Right renal pelvis (tissue), 4 donors: Measurements from ENCODE around the gene IFNL3. TPM values are rescaled to one million over a fixed set of nuclear protein-coding genes. Genes with fewer than 3 reads are reported as not detected.
"Not testable (repeated sequence)": the region's sequence is repeated elsewhere in the genome, so short reads cannot be mapped to it uniquely, and the experiment has no call there.

Source experiments
- DNase-seq, 4 donors: peaks; one replicate each; pipeline ENCODE4 v3.0.0-alpha.2; 2013; ENCODE audit warnings: low read depth in 4 of 4, low spot score in 3 of 4, missing footprints in 1 of 4
- polyA plus RNA-seq, 4 donors: library from polyadenylated mRNA; unstranded; fragments of 120-200 nt; gene quantifications; one replicate each; pipeline ENCODE4 v1.2.1, GENCODE V29; 2013; ENCODE audit not compliant: insufficient read length in 4 of 4

Gene IFNL3
- polyA plus RNA-seq = under 1 TPM in 1 of 4 donors, not detected in 3; 0.10 TPM

DNA sequence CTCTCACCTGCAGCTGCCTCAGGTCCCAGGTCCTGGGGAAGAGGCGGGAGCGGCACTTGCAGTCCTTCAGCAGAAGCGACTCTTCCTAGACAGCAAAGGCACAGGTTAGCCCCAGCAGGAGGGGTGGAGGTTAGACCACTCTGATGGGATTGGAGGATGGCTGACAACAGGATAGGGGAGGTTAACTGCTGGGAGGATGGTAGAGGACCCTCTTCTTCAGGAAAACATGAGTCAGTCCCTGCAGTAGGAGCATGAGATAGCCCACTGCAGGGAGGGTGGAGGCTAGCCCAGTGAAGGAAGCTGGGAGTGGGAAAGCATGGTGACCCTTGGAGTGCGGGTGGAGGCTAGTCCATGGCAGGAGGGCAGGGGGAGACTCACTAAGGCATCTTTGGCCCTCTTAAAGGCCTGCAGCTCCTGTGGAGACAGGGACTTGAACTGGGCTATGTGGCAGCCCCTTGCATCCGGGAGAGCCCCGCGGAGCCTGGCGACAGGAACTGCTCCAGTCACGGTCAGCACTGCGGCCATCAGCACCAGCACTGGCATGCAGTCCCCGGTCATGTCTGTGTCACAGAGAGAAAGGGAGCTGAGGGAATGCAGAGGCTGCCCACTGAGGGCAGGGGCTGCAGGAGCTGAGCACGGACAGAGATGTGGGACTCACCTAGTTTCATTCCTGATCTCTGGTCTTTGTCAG is at the start of gene IFNL3:
Gene IFNL3, minus strand, starts transcription at position 597 of the 691 bp plus-strand sequence. Its CDS starts 39 bp downstream, at position 558.
- not testable (repeated sequence) for DNase-seq

DNA sequence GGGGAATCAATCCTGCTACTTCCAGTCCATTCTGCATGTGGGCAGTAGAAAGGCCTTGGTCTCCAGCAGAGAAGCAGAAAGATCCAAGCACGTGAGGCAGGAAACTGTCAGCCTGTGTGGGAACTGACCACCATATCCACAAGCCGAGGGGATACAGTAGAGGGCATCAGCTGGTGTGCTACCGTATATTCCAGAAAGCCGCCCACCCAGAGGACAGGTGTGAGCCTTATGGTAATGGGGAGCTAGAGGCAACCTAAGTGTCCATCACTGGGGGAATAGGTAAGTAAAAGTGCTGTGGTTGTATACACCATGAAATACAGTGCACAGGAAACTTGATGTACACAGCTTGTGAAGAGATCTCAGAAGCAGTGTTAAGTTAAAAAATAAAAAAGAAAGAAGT is 48.6 kb upstream of the IFNL3 start:
- DNase-seq = no peak

DNA sequence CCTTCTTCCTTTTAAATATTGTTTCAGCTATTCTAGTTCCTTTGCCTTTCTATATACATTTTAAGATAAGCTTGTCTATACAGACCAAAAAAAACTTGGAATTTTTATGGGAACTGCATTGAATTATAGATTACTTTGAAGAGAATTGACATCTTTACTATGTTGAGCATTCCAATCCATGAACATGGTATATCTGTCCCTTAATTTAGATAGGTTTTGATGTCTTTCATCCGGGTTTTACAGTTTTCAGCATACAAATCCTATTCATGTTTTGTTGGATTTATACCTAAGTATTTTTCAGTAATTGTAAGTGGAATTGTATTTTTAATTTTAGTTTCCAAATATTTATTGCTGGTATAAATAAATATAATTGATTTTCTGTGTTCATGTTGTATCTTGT is 39.2 kb upstream of the IFNL3 start:
- no peak for DNase-seq

DNA sequence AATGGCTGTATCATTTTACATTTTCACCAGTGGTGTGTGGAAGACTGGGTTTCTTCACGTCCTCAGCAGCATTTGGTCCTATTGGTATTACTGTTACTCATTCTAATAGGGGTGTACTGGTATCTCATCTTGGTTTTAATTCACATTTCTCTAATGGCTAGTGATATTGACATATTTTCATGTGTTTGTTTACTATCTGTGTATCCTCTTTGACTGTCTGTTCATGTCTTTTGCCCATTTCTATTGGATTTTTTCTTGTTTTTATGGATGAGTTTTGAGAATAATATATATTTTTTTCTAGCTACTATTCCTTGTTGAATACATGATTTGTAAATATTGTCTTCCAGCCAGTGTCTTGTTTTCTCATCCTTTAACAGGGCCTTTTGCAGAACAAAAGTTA is 37.2 kb upstream of the IFNL3 start:
- DNase-seq = no peak

DNA sequence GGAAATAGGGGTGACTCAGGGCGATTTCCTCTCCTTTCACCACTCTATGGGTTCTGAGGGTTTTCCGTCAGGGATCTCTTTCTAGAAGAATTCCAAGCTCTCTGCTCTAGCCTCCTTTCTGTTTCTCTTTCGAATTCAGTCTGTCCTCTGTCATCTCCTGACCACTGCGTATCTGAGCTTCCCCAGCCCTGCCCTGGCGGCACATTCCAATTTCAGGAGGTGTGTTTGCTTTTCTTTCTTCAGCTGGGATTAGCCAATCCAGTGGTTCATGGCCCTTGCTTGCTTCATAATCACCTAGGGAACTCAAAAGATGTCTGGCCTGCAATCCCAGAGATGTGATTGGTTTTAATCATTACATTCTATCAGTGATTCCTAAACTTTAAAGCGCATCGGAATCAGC is 32.8 kb upstream of the IFNL3 start:
- no peak for DNase-seq

DNA sequence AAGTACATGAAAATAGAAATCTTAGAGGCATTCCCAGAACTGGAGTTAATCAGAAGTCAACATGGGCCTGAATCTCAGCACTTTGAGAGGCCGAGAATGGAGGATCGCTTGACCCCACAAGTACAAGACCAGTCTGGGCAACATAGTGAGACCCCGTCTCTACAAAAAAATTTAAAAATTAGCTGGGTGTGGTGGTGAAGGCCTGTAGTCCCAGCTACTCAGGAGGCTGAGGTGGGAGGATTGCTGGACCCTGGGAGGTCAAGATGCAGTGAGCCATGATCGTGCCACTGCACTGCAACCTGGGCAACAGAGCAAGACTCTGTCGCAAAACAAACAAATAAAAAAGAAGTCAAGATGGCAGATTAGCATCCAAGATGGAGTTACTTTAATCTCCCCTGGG is 31.9 kb upstream of the IFNL3 start:
- DNase-seq = no peak

DNA sequence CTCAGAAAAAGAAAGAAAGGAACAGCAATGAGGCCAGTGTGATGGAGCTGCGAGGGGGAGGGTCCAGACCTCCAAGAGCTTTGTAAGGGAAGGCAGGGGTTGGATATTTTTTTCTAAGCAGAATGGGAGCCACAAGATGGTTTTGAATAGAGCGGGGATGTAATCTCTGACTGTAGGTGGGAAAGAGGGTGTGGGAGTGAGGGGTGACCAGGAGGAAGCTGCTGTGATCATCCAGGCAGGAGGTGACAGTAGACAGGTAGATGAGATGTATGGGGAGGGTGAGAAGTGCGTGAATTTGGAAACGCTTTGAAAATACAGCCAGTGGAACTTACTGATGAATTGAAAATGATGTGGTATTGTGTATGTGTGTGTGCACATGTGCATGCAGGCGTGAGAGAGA is 30.8 kb upstream of the IFNL3 start:
- no peak for DNase-seq

DNA sequence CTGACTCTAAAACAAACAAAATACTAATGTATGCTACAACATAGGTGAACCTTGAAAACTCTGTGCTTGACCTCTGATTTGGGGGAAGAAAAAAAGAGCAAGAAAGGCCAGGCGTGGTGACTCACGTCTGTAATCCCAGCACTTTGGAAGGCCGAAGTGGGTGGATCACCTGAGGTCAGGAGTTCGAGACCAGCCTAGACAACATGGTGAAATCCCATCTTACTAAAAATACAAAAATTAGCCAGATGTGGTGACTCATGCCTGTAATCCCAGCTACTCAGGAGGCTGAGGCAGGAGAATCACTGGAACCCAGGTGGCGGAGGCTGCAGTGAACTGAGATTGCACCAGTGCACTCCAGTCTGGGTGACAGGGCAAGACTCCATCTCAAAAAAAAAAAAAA is 29.1 kb upstream of the IFNL3 start:
- DNase-seq = not testable (repeated sequence)

DNA sequence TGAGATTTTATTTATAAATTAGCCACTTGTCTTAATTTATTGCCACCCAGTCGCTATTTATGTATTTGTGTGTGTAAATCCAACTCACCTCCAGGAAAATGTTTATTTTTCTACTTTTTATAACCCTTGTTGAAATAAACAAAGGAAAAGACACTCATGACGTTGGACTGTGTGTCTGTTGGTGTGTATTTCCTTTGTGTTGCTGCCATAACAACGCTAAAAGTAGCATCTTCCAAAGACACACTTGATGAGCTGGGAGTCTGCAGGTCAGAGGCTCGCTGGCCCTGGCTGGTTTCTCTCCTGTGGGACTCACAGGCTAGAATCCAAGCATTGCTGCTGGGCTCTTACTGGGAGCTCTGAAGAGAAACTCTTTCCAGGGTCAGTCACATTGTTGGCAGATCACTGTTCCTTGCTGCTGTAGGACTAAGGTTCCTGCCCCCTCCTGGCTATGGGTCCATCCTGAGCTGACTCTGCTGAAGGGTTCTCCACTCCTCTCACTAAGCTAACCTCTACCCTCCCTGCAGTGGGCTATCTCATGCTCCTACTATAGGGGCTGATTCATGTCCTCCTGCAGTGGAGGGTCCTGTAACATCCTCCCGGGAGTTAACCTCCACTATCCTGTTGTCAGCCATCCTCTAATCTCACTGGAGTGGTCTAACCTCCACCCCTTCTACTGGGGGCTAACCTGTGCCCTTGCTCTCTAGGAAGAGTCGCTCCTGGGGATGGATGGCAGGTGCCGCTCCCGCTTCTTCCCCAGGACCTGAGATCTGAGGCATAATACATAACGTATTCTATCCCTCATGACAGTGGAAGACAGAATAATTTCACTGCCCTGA is 25.4 kb upstream of the IFNL3 start:
- no peak for DNase-seq

DNA sequence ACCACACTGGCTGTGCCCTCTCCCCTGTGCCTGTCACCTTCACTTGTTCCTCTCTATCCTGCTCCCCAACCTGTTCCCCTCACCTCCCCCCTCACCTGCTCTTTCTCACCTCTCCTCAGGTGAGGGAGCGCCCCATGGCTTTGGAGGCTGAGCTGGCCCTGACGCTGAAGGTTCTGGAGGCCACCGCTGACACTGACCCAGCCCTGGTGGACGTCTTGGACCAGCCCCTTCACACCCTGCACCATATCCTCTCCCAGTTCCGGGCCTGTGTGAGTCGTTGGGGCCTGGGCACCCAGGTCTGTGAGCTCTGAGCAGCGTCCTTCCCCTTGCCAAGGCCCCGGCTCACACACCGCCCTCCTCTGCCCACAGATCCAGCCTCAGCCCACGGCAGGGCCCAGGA is 24.6 kb upstream of the IFNL3 start:
- not testable (repeated sequence) for DNase-seq

DNA sequence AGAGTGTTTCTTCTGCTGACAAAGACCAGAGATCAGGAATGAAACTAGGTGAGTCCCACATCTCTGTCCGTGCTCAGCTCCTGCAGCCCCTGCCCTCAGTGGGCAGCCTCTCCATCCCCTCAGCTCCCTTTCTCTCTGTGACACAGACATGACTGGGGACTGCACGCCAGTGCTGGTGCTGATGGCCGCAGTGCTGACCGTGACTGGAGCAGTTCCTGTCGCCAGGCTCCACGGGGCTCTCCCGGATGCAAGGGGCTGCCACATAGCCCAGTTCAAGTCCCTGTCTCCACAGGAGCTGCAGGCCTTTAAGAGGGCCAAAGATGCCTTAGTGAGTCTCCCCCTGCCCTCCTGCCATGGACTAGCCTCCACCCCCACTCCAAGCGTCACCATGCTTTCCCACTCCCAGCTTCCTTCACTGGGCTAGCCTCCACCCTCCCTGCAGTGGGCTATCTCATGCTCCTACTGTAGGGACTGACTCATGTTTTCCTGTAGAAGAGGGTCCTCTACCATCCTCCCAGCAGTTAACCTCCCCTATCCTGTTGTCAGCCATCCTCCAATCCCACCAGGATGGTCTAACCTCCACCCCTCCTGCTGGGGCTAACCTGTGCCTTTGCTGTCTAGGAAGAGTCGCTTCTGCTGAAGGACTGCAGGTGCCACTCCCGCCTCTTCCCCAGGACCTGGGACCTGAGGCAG is 23.9 kb upstream of the IFNL3 start:
- DNase-seq = not testable (repeated sequence)

DNA sequence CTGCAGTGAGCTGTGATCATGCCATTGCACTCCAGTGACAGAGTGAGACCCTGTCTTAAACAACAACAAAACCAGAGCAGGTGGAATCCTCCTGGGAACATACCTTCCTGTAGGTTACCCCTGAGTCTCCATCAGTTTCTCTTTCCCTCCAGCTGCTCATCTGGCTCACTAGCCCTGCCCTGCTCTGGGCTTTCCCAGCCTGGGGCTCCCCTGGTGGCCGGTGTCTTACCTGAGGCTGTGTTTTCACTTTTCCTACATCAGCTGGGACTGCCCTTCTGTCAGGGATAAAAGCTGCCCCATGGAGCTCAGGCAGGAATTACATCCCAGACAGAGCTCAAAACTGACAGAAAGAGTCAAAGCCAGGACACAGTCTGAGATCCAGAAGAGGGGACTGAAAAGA is 23.3 kb upstream of the IFNL3 start, which contains the start of gene IFNL2:
Gene IFNL2, plus strand, starts transcription at position 312 of the 400 bp plus-strand sequence. CDS start 173 bp downstream, outside the sequence.
- DNase-seq = not testable (repeated sequence)

DNA sequence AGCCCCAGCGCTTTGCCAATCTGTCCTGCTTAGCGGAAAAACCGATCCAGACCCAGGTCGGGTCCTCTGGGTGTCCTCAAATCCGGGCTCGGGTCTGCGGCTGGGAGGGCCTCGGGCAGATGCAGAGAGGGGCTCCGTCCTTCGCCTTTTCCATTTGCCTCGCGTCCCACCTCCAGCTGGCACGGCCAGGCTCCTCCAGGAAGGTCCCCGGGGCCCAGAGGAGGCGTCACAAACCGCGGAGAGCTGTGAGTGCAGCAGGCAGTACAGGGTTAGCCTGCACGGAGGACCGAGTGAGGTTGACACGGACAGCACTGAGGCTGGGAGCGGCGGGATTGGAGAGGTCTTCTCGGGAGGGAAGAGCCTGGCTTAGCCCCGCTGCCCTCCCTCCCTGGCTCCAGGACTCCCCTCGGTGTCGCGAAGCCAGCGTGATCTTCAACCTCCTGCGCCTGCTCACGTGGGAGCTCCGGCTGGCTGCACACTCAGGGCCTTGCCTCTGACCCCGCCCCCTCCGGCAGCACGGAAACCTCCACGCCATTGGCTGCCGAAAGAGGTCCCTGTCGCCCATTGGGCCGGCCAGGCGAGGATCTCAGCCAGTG is 20.6 kb upstream of the IFNL3 start:
- no peak for DNase-seq

DNA sequence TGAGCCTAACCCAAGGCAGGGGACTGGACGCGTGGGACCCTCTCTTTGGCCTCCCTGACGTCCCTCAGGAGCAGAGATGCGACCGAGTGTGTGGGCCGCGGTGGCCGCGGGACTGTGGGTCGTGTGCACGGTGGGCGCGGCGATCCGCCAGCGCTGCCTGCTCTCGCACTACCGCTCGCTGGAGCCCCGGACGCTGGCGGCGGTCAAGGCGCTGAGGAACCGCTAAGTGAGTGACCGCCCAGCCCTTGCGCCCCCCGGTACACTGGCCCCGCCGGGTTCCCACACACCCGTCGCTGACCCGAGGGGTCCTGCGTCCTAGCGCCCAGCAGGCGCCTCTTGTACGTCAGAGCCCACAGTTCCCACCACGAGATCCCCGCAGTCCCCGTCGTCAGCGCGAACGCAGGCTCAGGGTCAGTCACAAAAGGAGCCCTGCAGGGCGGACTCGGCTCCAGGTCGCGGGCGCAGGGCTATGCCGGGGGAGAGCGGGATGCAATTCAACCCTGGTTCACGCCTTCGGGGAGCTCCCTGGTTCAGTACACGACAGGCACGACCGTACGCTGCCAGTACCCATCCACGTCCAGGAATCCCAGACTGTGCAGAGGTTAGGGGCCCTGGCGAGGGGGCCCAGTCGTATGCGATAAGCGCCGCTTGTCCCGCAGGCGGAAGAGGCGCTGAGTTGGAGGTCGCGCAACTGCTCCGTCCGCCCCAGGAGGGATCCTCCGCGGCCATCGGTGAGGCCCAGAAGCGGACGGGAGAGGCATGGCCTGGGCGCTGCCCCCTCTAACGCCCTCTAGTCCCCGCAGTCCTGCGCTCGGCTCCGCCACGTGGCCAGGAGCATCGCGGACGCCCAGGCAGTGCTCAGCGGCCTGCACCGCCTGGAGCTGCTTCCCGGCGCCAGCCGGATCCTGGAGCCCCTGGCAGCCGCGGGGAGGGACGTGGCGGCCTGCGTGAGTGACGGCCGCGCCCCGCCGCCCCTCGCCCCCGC is 19.8 kb upstream of the IFNL3 start:
- no peak for DNase-seq

DNA sequence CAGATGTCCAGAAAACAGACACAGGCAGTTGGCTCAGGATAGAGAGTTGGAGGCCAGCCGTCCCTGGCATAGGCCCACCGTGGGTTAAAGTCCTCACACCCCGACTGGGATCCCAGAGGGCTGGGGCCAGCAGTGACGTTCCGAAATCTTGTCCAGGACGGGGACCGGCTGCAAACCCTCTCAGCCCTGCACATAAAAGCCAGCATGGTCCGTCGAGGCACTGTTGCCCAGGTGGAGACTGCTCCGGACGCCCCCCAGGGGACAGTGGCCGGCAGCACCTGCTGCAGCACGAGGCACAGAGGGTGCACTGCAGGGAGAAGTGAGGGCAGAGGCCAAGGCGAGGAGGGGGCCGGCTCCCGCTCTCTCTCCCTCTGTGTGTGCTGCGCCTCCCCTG is 19.1 kb upstream of the IFNL3 start:
- DNase-seq = no peak

DNA sequence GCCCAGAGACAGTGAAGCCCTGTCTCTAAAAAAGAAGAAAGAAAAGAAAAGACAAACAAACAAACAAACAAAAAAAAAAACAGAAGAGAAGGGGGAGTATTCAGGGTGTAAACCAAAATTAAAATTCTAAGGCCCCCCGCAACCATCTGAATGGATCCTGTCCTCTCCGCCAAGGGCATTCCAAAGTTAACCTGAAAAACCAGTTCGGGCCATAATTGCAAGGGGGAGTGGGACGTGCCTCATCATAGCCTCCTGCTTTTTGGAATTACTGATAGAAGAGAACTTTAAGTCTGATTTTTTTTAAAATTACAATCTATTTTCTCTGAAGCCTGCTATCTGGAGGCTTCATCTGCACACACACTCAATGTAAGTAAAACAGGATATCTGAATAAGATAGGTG is 17.7 kb upstream of the IFNL3 start:
- DNase-seq = no peak

DNA sequence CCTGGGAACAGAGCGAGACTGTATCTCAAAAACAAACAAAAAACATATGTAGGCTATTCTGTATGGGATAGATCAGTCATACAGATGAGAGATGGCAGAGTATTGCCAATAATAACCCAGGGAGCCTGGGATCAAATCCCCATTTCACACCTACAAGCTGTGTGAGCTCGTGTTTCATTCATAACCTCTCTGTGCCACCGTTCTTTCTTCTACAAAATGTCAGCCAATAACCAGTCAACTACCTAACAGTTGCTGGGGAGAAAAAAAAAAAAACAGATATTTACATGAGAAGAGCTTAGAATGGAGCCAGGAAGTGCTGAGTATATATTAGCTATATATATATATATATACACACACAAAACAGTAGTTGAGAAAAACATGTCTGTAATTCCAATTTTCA is 16.9 kb upstream of the IFNL3 start:
- no peak for DNase-seq

DNA sequence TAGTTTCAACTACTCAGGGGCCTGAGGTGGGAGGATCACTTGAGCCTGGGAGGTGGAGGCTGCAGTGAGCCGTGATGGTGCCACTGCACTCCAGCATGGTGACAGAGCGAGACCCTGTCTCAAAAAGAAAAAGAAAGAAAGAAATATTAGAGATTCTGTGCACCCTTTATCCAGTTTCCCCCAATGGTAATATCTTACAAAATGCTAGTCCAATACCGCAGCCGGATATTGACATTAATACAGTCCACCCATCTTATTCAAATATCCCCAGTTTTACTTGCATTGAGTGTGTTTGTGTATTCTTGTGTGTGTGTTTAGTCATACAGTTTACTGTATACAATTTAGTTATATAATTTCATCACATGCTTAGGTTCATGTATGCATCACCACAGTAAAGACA is 12.4 kb upstream of the IFNL3 start:
- no peak for DNase-seq

DNA sequence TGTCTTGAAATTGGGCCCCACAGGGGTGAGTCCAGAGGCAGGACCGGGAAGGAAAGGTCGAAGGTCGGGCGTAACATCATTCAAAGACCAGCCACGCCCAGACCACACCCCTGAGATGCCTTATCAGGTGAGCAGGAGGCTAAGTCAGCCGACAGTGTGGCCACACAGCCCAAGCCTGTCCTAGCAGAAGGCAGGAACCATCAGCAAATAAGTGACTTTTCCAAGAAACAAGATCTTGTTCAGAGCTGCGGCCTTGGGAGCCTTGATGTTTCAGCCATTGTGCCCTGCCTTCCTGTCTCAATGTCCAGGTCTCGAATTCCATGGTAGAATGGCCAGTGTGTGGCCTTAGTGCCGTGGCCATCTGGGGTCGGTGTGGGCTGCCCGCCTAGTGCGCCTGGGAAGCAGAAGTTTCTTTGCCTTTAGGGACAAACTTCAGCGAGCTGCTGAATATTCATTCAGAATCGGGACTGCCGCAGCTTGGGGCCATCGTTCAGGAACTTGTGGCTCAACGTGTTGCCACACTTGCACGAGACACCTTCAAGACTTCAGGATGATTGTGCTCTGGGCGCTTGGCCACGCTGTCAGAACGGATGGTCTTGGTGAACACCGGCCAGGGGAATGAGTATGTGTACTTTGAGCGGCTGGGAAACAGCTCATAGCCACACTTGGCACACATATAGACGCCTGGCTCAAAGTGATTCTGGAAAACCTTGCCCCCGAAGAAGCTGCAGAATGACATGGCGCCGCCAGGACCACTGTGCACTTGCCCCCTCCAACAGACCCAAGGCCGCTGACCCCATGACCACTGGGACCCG is 9.9 kb upstream of the IFNL3 start:
- no peak for DNase-seq
